Measurements from ENCODE around the gene CELSR3.
A peak's percentile ranks its signal among the peaks of the same experiment; 100 is the strongest.

Gene CELSR3

GRCh38 chr3:48661501-48662144 lies 1.1 kb downstream of the CELSR3 start:
- POLR2A ChIA-PET: interaction anchor here (0.6 to 1.2 kb wide), 3 partner anchors 12 to 26 kb away, joined by 3 read pairs; partner anchors contain the start of gene SLC26A6
- TF ChIP-seq CTCF (IDR thresholded peaks at IDR 0.05; ENCODE audit: insufficient read depth, low read length, missing control alignments): no peak
- H3K4me3 ChIP-seq (ENCODE audit: low read depth, low read length): peak overlapping the region; percentile 54
- CTCF ChIA-PET: interaction anchor here (0.6 to 5.6 kb wide), 7 partner anchors 13 to 142 kb away, joined by 3 to 37 read pairs (median 4); partner anchors contain the start of genes NCKIPSD and SLC26A6
- no peak for DNase-seq (ENCODE audit: low read depth, low spot score)

DNA sequence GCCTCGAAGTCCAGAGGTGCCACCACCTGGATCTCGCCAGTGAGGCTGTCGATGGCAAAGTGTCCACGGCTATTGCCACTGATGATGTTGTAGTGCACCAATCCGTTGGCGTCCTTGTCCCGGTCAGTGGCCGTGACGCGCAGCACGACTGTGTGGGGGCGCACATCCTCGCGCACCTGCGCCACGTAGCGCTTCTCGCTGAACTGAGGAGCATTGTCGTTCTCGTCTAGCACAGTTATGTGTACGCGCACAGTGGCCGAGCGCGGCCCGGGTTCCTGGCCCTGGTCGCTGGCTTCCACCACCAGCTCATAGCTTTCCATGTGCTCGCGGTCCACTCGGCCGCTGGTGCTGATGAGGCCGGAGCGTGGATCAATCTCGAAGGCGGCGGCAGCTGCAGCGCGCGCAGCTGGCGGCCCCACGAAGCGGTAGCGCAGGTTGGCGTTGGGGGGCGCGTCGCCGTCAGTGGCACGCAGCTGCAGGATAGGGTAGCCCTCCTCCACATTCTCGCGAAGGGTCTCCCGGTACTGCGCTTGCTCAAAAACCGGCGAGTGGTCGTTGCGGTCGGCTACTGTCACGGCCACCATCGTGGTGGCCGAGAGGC lies 1.8 kb downstream of the CELSR3 start:
- ChIA-PET CTCF (interaction anchor here (5.6 kb wide), 2 partner anchors 24 to 26 kb away, joined by 31 to 37 read pairs; partner anchors contain the start of genes NCKIPSD and SLC26A6), POLR2A (interaction anchor here (1.0 to 1.2 kb wide), 2 partner anchors 25 kb away, joined by 3 read pairs; partner anchors contain the start of gene SLC26A6)
- no peak for DNase-seq (ENCODE audit: low read depth, low spot score)
- H3K4me3 ChIP-seq (ENCODE audit: low read depth, low read length): no peak overlapping the region
- TF ChIP-seq CTCF (IDR thresholded peaks at IDR 0.05; ENCODE audit: insufficient read depth, low read length, missing control alignments): no peak

GRCh38 chr3:48656841-48657281 lies 5.8 kb downstream of the CELSR3 start:
- CTCF ChIA-PET: interaction anchor here (0.8 to 1.9 kb wide), 7 partner anchors 15 to 475 kb away, joined by 3 to 5 read pairs (median 3); no protein-coding TSS in a partner anchor
- DNase-seq (ENCODE audit: low read depth, low spot score): no peak
- TF ChIP-seq CTCF (IDR thresholded peaks at IDR 0.05; ENCODE audit: insufficient read depth, low read length, missing control alignments): no peak
- POLR2A ChIA-PET: no interaction called here
- H3K4me3 ChIP-seq (ENCODE audit: low read depth, low read length): no peak overlapping the region; the same call in 1 of the 2 replicates

GRCh38 chr3:48656061-48656840 lies 6.4 kb downstream of the CELSR3 start:
- DNase-seq (ENCODE audit: low read depth, low spot score): no peak
- ChIA-PET CTCF (interaction anchor here (0.8 to 1.9 kb wide), 9 partner anchors 10 to 474 kb away, joined by 3 to 5 read pairs (median 3); no protein-coding TSS in a partner anchor), POLR2A (no interaction called here)
- peak; percentile 76 for TF ChIP-seq CTCF (IDR thresholded peaks at IDR 0.05; ENCODE audit: insufficient read depth, low read length, missing control alignments)
- peak overlapping the region; percentile 46 for H3K4me3 ChIP-seq (ENCODE audit: low read depth, low read length)

- DNase-seq (ENCODE audit: low read depth, low spot score): no peak
- H3K4me3 ChIP-seq (ENCODE audit: low read depth, low read length): peak overlapping the region; percentile 46
- POLR2A ChIA-PET: no interaction called here
- CTCF ChIA-PET: interaction anchor here (0.9 to 1.8 kb wide), 4 partner anchors 9 to 98 kb away, joined by 3 to 5 read pairs (median 3); no protein-coding TSS in a partner anchor
- TF ChIP-seq CTCF (IDR thresholded peaks at IDR 0.05; ENCODE audit: insufficient read depth, low read length, missing control alignments): no peak
Observed at GRCh38 chr3:48655606-48656005, 7.1 kb downstream of the CELSR3 start.

Data from AG04449 (cell line).